ENCODE results near the gene MVK. TPM values are rescaled to one million over a fixed set of nuclear protein-coding genes. Genes with fewer than 3 reads are reported as not detected.
A peak's percentile ranks its signal among the peaks of the same experiment; 100 is the strongest.

MVK gene
- polyA plus RNA-seq, 1 donor (not counting 4 experiments of a cell fraction or from before 2014, with no cell fraction given): 26.7 TPM

DNA sequence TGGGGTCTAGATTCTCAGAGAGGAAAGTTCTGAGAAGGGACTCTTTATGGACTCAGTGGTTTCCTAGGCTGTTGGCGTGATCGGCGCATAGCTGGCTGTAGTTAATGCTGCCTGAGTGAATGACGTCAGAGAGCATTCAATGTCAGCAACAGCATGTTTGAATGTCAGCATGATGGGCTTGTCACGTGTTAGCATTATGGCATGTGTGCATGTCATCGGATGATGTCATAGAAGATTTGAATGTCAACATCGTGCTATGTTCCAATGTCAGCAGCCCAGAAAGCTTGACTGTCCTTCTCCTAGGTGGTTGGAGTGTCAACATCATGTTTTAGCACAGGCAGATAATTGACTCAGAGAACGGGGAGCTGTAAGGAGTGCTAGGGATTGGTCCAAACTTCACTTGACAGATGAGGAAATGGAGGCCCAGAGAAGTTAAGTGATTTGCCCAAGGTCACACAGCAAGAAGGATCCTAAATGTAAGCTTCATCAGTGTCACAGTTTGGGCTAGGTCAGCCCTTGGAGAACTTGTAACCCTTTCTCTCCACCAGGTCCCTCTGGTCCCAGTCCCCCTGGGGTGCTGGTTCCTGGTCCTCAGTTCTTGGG lies 45.5 kb downstream of the MVK start:
- H3K36me3 ChIP-seq (ENCODE audit: control insufficient read depth in 2 of 2, extremely low read depth in 1 of 2, insufficient read depth in 2 of 2, low read length in 2 of 2): no peaks in the 10 kb centered on the region
- H3K4me1 ChIP-seq (ENCODE audit: control insufficient read depth, extremely low read depth, insufficient read depth, low read length): no peaks in the 10 kb centered on the region
- H2AFZ ChIP-seq (ENCODE audit: control insufficient read depth, low read length): no peak overlapping the region
- no peaks in the 10 kb centered on the region for H4K20me1 ChIP-seq (ENCODE audit: control insufficient read depth, extremely low read depth, insufficient read depth, low read length)
- H3K9me3 ChIP-seq (ENCODE audit: control insufficient read depth, low read depth, low read length): no peaks in the 10 kb centered on the region
- H3K79me2 ChIP-seq (ENCODE audit: control insufficient read depth, insufficient read depth, low read length): no peaks in the 10 kb centered on the region
- peaks cover 29% of the 10 kb centered on the region for H3K27me3 ChIP-seq (ENCODE audit: control insufficient read depth, extremely low read depth, insufficient read depth, low read length)
- no peak overlapping the region for H3K9ac ChIP-seq (ENCODE audit: control insufficient read depth, extremely low read depth, insufficient read depth, low read length)
- dilution Hi-C loops (cut with MboI; ENCODE audit: extremely low pct_ligation_motif_present, low sequenced_read_pairs): loop anchor here (5.0 kb wide), 1 partner anchor 38 kb away; no protein-coding TSS in a partner anchor
- no peaks in the 10 kb centered on the region for H3K9me1 ChIP-seq (ENCODE audit: control insufficient read depth, extremely low read depth, insufficient read depth, low read length)
- TF ChIP-seq EZH2 (IDR thresholded peaks at IDR 0.05; ENCODE audit: low read length): no peak
- TF ChIP-seq, protein P1, sequence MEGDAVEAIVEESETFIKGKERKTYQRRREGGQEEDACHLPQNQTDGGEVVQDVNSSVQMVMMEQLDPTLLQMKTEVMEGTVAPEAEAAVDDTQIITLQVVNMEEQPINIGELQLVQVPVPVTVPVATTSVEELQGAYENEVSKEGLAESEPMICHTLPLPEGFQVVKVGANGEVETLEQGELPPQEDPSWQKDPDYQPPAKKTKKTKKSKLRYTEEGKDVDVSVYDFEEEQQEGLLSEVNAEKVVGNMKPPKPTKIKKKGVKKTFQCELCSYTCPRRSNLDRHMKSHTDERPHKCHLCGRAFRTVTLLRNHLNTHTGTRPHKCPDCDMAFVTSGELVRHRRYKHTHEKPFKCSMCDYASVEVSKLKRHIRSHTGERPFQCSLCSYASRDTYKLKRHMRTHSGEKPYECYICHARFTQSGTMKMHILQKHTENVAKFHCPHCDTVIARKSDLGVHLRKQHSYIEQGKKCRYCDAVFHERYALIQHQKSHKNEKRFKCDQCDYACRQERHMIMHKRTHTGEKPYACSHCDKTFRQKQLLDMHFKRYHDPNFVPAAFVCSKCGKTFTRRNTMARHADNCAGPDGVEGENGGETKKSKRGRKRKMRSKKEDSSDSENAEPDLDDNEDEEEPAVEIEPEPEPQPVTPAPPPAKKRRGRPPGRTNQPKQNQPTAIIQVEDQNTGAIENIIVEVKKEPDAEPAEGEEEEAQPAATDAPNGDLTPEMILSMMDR (optimal IDR thresholded peaks at IDR 0.05 in 1 of 3, IDR thresholded peaks at IDR 0.05 in 1 of 3, conservative IDR thresholded peaks at IDR 0.05 in 1 of 3; ENCODE audit: extremely low read depth in 1 of 3, insufficient read depth in 2 of 3, low read length in 3 of 3): no peak
- H3K4me3 ChIP-seq (ENCODE audit: control insufficient read depth in 2 of 3, extremely low read depth in 1 of 3, insufficient read depth in 2 of 3, low read depth in 1 of 3, low read length in 3 of 3): no peak overlapping the region
- H3K4me2 ChIP-seq (ENCODE audit: control insufficient read depth, extremely low read depth, insufficient read depth, low read depth, low read length): no peak overlapping the region
- DNase-seq (ENCODE audit: low read depth, low spot score) (no peak), FAIRE-seq (no peak)
- H3K27ac ChIP-seq (ENCODE audit: control insufficient read depth, insufficient read depth, low read length): no peak overlapping the region

- Histone ChIP-seq H3K4me3 (ENCODE audit: control insufficient read depth in 2 of 3, extremely low read depth in 1 of 3, insufficient read depth in 2 of 3, low read depth in 1 of 3, low read length in 3 of 3) (no peak overlapping the region), H3K27me3 (ENCODE audit: control insufficient read depth, extremely low read depth, insufficient read depth, low read length) (peaks cover 23% of the 10 kb centered on the region), H3K9me3 (ENCODE audit: control insufficient read depth, low read depth, low read length) (no peaks in the 10 kb centered on the region), H3K36me3 (ENCODE audit: control insufficient read depth in 2 of 2, extremely low read depth in 1 of 2, insufficient read depth in 2 of 2, low read length in 2 of 2) (no peaks in the 10 kb centered on the region), H3K4me2 (ENCODE audit: control insufficient read depth, extremely low read depth, insufficient read depth, low read depth, low read length) (no peak overlapping the region), H3K4me1 (ENCODE audit: control insufficient read depth, extremely low read depth, insufficient read depth, low read length) (no peaks in the 10 kb centered on the region), H3K9ac (ENCODE audit: control insufficient read depth, extremely low read depth, insufficient read depth, low read length) (no peak overlapping the region), H3K79me2 (ENCODE audit: control insufficient read depth, insufficient read depth, low read length) (no peaks in the 10 kb centered on the region), H2AFZ (ENCODE audit: control insufficient read depth, low read length) (no peak overlapping the region), H4K20me1 (ENCODE audit: control insufficient read depth, extremely low read depth, insufficient read depth, low read length) (no peaks in the 10 kb centered on the region), H3K9me1 (ENCODE audit: control insufficient read depth, extremely low read depth, insufficient read depth, low read length) (no peaks in the 10 kb centered on the region), H3K27ac (ENCODE audit: control insufficient read depth, insufficient read depth, low read length) (no peak overlapping the region)
- DNase-seq (ENCODE audit: low read depth, low spot score): no peak
- dilution Hi-C loops (cut with MboI; ENCODE audit: extremely low pct_ligation_motif_present, low sequenced_read_pairs): no loop called here
- peak; percentile 43 for FAIRE-seq
- TF ChIP-seq, protein P1 (optimal IDR thresholded peaks at IDR 0.05 in 1 of 3, IDR thresholded peaks at IDR 0.05 in 1 of 3, conservative IDR thresholded peaks at IDR 0.05 in 1 of 3; ENCODE audit: extremely low read depth in 1 of 3, insufficient read depth in 2 of 3, low read length in 3 of 3): no peak
- TF ChIP-seq EZH2 (IDR thresholded peaks at IDR 0.05; ENCODE audit: low read length): no peak
Observed at GRCh38 chr12:109621211-109621694, 47.7 kb downstream of the MVK start.
